Dendritic cell treated with granulocyte-macrophage colony-stimulating factor and Interleukin-4, amounts not matched to agents 40 ng/mL and 50 ng/mL, for 4 days (primary cell): Measurements from ENCODE around the gene RPL18A.
"Not testable (repeated sequence)": the region's sequence is repeated elsewhere in the genome, so short reads cannot be mapped to it uniquely, and the experiment has no call there.

ENCODE experiments used
- H3K27ac Mint-ChIP-seq: one replicate; pipeline ENCODE4 v1.8.0; 2022; ENCODE audit warnings: mild to moderate bottlenecking, mixed read lengths
- H3K27me3 Mint-ChIP-seq: one replicate; pipeline ENCODE4 v1.8.0; 2022; ENCODE audit warnings: mild to moderate bottlenecking, mixed read lengths
- H3K36me3 Mint-ChIP-seq: one replicate; pipeline ENCODE4 v1.8.0; 2022; ENCODE audit warnings: low read depth, mixed read lengths
- H3K4me1 Mint-ChIP-seq: one replicate; pipeline ENCODE4 v1.8.0; 2022; ENCODE audit warnings: low read depth, mixed read lengths
- H3K4me3 Mint-ChIP-seq: one replicate; pipeline ENCODE4 v1.8.0; 2022; ENCODE audit warnings: mild to moderate bottlenecking, moderate library complexity, mixed read lengths
- H3K9me3 Mint-ChIP-seq: one replicate; pipeline ENCODE4 v1.8.0; 2022; ENCODE audit warnings: mixed read lengths
- intact Hi-C: fragments of 100-400 bp; cut with micrococcal nuclease; formaldehyde crosslinking; loops from one replicate; pipeline ENCODE4 v1.15.0; 2022

The RPL18A gene

GRCh38 chr19:17887221-17887620 lies 27.5 kb downstream of the RPL18A start:
- intact Hi-C loops, H3K4me3 Mint-ChIP-seq: not testable (repeated sequence)

GRCh38 chr19:17888260-17888659 lies 28.6 kb downstream of the RPL18A start:
- Mint-ChIP-seq H3K9me3 (no peaks in the 10 kb centered on the region), H3K4me1 (no peaks in the 10 kb centered on the region), H3K36me3 (no peaks in the 10 kb centered on the region), H3K27ac (no peak overlapping the region), H3K27me3 (peaks cover 5% of the 10 kb centered on the region), H3K4me3 (no peak overlapping the region)
- intact Hi-C loops = no loop called here

More at GRCh38 chr19:17887221-17887620, 27.5 kb downstream of the RPL18A start:
- not testable (repeated sequence) for H3K36me3 Mint-ChIP-seq, H3K27ac Mint-ChIP-seq, H3K27me3 Mint-ChIP-seq, H3K4me1 Mint-ChIP-seq, H3K9me3 Mint-ChIP-seq

GRCh38 chr19:17889609-17890214 lies 30.0 kb downstream of the RPL18A start:
- Mint-ChIP-seq H3K4me3 (no peak overlapping the region), H3K27ac (no peak overlapping the region), H3K27me3 (peaks cover 5% of the 10 kb centered on the region), H3K36me3 (no peaks in the 10 kb centered on the region), H3K4me1 (no peaks in the 10 kb centered on the region), H3K9me3 (no peaks in the 10 kb centered on the region)
- intact Hi-C loops = no loop called here

GRCh38 chr19:17893766-17894165 lies 34.1 kb downstream of the RPL18A start:
- Mint-ChIP-seq H3K9me3 (no peaks in the 10 kb centered on the region), H3K4me3 (no peak overlapping the region), H3K4me1 (no peaks in the 10 kb centered on the region), H3K36me3 (no peaks in the 10 kb centered on the region), H3K27ac (no peak overlapping the region), H3K27me3 (peaks cover 7% of the 10 kb centered on the region)
- intact Hi-C loops = no loop called here

- Mint-ChIP-seq H3K4me3 (no peak overlapping the region), H3K27me3 (peaks cover 29% of the 10 kb centered on the region), H3K27ac (no peak overlapping the region), H3K4me1 (no peaks in the 10 kb centered on the region), H3K9me3 (no peaks in the 10 kb centered on the region), H3K36me3 (no peaks in the 10 kb centered on the region)
- intact Hi-C loops = no loop called here
These were observed 43.0 kb downstream of the RPL18A start for GRCh38 chr19:17902701-17903100.

- Mint-ChIP-seq H3K27me3 (peaks cover 22% of the 10 kb centered on the region), H3K36me3 (no peaks in the 10 kb centered on the region)
These were observed 48.5 kb downstream of the RPL18A start for GRCh38 chr19:17908244-17908643.

GRCh38 chr19:17909003-17909732 lies 49.5 kb downstream of the RPL18A start:
- Mint-ChIP-seq H3K36me3 (no peaks in the 10 kb centered on the region), H3K27me3 (peaks cover 16% of the 10 kb centered on the region), H3K4me1 (no peaks in the 10 kb centered on the region), H3K27ac (no peak overlapping the region), H3K9me3 (peaks cover 19% of the 10 kb centered on the region), H3K4me3 (no peak overlapping the region)
- intact Hi-C loops = no loop called here

More at GRCh38 chr19:17908244-17908643, 48.5 kb downstream of the RPL18A start:
- Mint-ChIP-seq H3K4me1 (no peaks in the 10 kb centered on the region), H3K4me3 (no peak overlapping the region), H3K9me3 (peaks cover 12% of the 10 kb centered on the region), H3K27ac (no peak overlapping the region)
- intact Hi-C loops = no loop called here

- H3K4me3 Mint-ChIP-seq = no peak overlapping the region
- no peaks in the 10 kb centered on the region for H3K4me1 Mint-ChIP-seq
- no peak overlapping the region for H3K27ac Mint-ChIP-seq
- H3K36me3 Mint-ChIP-seq = no peaks in the 10 kb centered on the region
- intact Hi-C loops = no loop called here
- H3K9me3 Mint-ChIP-seq = peaks cover 19% of the 10 kb centered on the region
- peaks cover 17% of the 10 kb centered on the region for H3K27me3 Mint-ChIP-seq
These were observed 51.2 kb downstream of the RPL18A start for GRCh38 chr19:17910791-17911360.
